ENCODE measurements around the gene ASIC4. TPM values are rescaled to one million over a fixed set of nuclear protein-coding genes. Genes with fewer than 3 reads are reported as not detected.

Gene ASIC4
- total and polyA plus RNA-seq, 9 of the 15 experiments (the other 6 are each of a cell fraction or from before 2014, with no cell fraction given) = 0.07 to 19.2 (median 4.8) TPM

DNA sequence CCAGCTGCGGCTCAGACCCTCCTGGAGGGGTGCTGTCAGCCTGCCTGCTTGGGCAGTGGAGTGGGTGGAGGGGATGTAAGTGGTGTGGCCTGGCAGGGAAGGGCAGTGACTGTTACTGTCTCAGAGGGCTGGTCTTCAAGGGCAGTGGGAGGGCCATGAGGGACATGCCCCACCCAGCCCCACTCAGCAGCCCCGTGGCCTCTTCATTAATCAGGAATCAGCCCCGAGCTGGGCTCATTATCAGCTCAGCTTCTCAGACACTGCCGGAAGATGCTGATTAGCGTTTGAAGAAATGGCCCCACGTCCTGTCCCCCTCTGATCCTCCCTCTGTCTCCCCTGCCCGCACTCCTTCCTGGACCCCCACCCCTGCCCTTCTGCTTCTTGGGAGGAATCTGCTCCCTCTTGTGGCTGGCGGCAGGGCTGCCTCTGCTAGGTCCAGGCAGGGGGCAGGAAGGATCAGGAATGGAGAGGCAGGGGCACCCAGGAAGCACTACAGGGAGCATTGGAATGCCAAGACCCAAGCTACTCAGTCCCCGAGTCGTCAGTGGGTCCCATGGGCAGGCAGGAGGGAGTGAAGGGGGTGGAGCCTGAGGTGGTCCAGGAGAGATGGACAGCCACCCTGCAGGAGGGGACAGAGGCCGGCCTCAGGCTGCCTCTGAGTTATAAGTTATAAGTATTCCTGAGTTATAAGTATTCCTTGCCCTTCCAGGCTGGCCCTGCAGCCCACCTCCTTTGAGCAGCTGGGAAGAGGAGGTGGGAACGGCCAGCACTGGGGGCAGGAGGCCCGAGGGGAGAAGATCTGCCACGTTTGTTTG is 7.0 kb downstream of the ASIC4 start (continued):
- TF ChIP-seq, protein P1, sequence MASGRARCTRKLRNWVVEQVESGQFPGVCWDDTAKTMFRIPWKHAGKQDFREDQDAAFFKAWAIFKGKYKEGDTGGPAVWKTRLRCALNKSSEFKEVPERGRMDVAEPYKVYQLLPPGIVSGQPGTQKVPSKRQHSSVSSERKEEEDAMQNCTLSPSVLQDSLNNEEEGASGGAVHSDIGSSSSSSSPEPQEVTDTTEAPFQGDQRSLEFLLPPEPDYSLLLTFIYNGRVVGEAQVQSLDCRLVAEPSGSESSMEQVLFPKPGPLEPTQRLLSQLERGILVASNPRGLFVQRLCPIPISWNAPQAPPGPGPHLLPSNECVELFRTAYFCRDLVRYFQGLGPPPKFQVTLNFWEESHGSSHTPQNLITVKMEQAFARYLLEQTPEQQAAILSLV (tag; IDR thresholded peaks at IDR 0.05) = 0 out of 2 replicates have a peak, but pooled peaks have one; percentile 18
- TF ChIP-seq, protein P2, sequence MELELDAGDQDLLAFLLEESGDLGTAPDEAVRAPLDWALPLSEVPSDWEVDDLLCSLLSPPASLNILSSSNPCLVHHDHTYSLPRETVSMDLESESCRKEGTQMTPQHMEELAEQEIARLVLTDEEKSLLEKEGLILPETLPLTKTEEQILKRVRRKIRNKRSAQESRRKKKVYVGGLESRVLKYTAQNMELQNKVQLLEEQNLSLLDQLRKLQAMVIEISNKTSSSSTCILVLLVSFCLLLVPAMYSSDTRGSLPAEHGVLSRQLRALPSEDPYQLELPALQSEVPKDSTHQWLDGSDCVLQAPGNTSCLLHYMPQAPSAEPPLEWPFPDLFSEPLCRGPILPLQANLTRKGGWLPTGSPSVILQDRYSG (tag; conservative IDR thresholded peaks at IDR 0.05; ENCODE audit: low read depth) = no peak
- TF ChIP-seq NCOR1 (IDR thresholded peaks at IDR 0.05) (peak; percentile 83), REST (IDR thresholded peaks at IDR 0.05; ENCODE audit: borderline replicate concordance) (peak; percentile 69), REST (CRISPR knock-in tag; IDR thresholded peaks at IDR 0.05; ENCODE audit: low read depth) (no peak), CEBPG (CRISPR knock-in tag; IDR thresholded peaks at IDR 0.05) (no peak), CEBPG (tag; conservative IDR thresholded peaks at IDR 0.05 in 1 of 2, IDR thresholded peaks at IDR 0.05 in 1 of 2) (no peak), PTBP1 (IDR thresholded peaks at IDR 0.05; ENCODE audit: low read depth, low read length) (no peak), ETV6 (IDR thresholded peaks at IDR 0.05; ENCODE audit: borderline replicate concordance in 1 of 2, low read depth in 2 of 2, low read length in 1 of 2) (no peak), ETV6 (CRISPR knock-in tag; IDR thresholded peaks at IDR 0.05; ENCODE audit: borderline replicate concordance) (no peak), ZBTB7A (IDR thresholded peaks at IDR 0.05; ENCODE audit: borderline replicate concordance, control insufficient read depth, low read depth, low read length) (peak; percentile 97), RUNX1 (IDR thresholded peaks at IDR 0.05; ENCODE audit: low read depth) (no peak)
- TF ChIP-seq, protein P3, sequence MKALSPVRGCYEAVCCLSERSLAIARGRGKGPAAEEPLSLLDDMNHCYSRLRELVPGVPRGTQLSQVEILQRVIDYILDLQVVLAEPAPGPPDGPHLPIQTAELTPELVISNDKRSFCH (CRISPR knock-in tag; IDR thresholded peaks at IDR 0.05) = no peak
- TF ChIP-seq, protein P3 (tag; IDR thresholded peaks at IDR 0.05) = peak; percentile 51; the same call in 1 of the 2 replicates
- TF ChIP-seq, protein P4, sequence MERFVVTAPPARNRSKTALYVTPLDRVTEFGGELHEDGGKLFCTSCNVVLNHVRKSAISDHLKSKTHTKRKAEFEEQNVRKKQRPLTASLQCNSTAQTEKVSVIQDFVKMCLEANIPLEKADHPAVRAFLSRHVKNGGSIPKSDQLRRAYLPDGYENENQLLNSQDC (CRISPR knock-in tag; IDR thresholded peaks at IDR 0.05) = no peak

Data from K562 (cell line).